CD4-positive, alpha-beta T cell treated with Interleukin-17A for 1 hour (primary cell): ENCODE results near the gene UBFD1.
"Not testable (repeated sequence)": the region's sequence is repeated elsewhere in the genome, so short reads cannot be mapped to it uniquely, and the experiment has no call there.

ENCODE experiments used
- DNase-seq: peaks from one replicate; pipeline ENCODE4 v3.0.0-alpha.2; 2020

Gene UBFD1

DNA sequence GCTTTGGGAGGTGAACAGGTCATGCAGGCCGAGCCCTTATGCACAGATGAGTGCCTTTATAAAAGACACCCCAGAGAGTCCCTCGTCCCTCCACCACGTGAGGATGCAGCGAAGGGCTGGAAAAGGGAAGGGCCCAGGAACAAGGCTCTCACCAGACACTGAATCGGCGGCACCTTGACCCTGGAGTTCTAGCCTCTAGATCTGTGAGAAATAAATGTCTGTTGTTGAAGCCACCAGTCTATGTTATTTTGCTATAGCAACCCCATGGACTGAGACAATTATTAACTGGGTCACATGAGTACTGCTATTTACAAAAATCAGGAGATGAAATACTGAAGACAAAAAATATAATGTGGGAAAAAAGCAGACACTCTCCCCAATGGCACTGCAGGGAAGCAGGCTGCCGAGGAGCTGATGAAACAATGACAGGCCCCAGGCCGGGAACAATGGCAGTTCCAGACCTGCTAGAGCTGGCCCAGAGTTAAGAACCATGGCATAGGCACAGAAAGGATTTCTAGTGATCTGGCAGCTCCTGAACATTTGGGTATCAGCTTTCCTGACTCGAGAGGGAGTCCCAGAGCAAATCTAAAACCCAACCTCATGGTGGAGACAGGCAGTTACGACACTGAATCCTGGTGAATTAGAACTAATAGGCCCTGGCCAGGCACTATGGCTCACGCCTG, 29.4 kb upstream of the UBFD1 start:
- DNase-seq = no peak

DNA sequence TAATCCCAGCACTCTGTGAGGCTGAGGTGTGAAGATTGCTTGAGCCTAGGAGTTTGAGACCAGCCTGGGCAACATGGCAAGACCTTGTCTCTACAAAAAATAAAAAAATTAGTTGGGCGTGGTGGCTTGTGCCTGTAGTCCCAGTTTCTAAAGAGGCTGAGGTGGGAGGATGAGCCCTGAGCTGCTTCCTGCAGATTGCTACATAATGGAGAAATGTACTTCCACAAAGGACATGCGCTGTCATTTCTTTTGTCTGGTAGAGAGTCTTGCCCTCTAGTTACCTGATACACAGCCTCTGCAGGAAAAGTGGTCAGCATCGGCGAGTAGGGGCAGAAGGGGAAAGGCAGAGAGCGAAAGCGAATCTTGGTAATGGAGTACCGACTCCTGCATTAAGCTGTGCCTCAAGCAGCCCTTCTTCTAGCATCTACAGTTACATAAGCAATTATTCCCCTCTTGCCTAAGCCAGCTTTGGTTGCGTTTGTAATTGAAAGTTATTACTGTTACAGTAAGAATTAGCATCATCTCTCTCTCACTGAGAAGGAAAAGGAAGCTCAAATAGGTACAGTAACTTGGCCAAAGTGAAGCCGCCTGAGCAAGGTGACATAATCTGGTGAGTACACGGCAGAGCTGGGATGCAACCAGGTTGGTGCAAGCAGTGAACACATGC, 28.8 kb upstream of the UBFD1 start:
- no peak for DNase-seq

DNA sequence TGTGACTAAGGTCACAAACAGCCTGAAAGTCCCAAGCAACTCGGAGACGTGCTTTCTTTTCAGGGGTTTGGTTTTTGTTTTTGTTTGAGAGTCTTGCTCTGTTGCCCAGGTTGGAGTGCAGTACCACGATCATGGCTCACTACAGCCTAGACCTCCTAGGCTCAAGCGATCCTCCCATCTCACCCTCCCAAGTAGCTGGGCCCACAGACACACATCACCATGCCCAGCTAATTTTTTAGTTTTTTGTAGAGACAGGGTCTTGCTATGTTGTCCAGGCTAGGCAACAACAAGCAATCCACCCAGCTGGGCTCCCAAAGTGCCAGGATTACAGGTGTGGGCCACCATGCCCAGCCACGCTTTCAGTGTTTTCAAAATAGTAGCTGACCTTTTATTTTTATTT, 27.5 kb upstream of the UBFD1 start:
- DNase-seq = no peak

DNA sequence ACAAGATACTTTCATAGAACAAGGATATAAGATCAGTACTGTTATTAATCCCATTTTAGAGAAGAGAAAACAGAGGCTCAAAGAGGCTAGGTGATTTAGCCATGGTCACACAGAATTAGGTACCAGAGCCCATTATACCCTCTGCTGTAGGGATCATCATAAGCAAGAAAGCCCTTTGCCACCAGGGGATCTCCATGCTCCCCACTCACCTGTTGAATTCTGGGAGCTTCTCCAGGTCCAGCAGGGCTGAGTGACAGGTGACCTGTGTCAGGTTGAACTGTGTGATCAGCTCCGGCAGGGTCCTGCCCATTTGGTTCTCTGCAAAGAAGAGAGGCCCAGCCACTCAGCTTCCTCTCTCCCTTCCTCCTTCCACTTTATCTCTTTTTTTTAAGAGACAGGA, 25.1 kb upstream of the UBFD1 start:
- no peak for DNase-seq

- DNase-seq = no peak
Observed at GRCh38 chr16:23534868-23535860, 22.4 kb upstream of the UBFD1 start.

DNA sequence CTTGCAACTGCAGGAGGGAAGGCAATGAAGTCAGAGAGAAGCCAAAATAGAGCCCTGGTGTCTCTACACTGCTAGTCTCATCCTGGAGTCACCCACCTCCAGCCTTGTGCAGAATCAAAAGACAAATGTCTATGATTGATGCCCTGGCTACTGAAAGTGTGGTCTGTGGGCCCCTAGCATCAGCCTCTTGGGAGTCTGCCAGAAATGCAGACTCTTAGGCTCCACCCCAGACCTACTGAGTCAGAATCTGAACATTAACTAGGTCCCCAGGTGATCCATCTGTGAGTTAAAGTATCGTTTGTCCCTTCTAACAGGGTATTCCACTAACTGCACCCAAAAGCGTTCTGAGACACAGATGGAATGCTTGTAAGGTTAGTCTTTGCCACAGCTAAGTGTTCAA, 21.6 kb upstream of the UBFD1 start:
- no peak for DNase-seq

- no peak for DNase-seq
Observed at GRCh38 chr16:23537390-23537789, 20.1 kb upstream of the UBFD1 start.

- DNase-seq = no peak
Observed at GRCh38 chr16:23538919-23539278, 18.6 kb upstream of the UBFD1 start.

GRCh38 chr16:23539984-23540816, 17.3 kb upstream of the UBFD1 start:
- DNase-seq = no peak

GRCh38 chr16:23540817-23541178, 16.7 kb upstream of the UBFD1 start:
- DNase-seq = not testable (repeated sequence)

DNA sequence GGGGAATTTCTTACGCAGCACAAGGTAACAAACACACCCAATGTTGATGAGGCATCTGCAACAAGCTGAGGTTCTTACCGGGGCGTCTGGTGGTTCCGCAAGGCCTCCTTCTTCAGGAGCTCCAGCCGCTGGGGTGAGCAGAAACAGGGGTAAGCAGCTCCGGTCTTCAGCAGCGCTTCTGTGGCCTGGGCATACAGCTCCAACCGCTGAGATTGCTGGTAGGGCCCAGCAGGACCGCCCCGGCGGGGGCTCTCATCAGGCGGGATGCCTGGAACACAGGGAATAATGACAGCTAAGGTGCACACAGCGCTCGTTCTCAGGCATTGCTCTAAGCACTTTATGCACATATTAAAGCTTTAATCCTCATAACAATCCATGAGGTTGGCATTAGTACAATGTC, 13.1 kb upstream of the UBFD1 start:
- no peak for DNase-seq

GRCh38 chr16:23549938-23550337, 7.6 kb upstream of the UBFD1 start:
- DNase-seq = no peak

DNA sequence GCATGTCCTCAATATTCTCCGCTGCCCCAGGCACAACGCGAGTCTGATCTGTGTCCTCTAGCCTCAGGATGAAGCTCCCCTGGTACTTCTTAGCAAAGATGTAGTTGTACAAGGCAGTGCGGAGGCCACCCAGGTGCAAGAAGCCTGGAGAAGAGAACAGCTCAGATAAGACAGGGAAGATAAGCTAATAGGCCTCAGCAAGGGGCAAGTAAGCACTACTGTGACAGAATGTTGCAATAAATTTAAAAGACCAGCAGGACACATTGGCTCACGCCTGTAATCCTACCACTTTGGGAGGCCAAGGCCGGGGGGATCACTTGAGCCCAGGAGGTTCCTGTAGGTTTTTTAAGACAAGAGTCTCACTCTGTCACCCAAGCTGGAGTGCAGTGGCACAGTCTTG, 5.4 kb upstream of the UBFD1 start:
- no peak for DNase-seq

DNA sequence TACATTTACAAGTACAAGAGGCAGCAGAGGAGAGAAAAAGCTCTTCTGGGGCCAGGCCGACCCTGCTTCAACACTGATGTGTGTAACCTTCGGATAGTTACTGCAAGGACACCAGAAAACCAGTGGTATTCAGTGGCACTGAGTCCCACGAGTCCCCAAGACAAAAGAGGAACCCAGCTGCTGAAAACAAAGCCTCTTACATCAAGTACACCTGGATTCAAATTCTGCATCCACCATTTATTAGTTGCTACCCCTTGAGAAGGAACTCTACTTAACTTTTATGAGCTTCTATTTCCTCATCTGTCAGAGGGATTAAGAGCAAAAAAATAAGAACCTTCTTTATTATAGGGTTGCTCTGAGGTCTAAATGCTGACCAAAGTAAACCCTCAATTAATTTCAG, 3.0 kb upstream of the UBFD1 start:
- DNase-seq = no peak

- peak; percentile 4 for DNase-seq
Observed at GRCh38 chr16:23557779-23558702, 514 bp downstream of the UBFD1 start.

GRCh38 chr16:23561586-23561985, 4.1 kb downstream of the UBFD1 start:
- no peak for DNase-seq

- DNase-seq = no peak
Observed at GRCh38 chr16:23562505-23562904, 5.0 kb downstream of the UBFD1 start.

DNA sequence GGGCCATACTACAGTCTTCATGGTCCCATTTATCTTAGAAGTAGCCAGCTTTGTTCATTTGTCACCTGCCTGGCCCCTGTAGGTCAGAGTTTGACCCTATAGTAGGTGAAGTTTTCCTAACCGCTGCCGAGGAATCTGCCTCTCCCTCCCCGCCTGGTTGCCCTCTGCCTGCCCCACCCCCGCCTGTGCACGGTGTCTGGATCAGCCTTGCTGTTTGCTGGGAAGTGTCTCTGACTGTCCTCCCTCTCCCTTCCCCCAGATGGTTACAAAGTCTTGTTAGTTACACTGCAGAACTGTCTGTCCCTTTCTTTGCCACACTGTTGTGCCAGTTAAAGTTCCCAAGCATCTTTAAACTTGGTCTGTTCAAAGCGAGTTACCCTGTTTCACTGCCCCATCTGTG, 5.7 kb downstream of the UBFD1 start:
- no peak for DNase-seq

- DNase-seq = no peak
Observed at GRCh38 chr16:23564575-23565363, 7.2 kb downstream of the UBFD1 start.

- no peak for DNase-seq
Observed at GRCh38 chr16:23566724-23567123, 9.2 kb downstream of the UBFD1 start.

DNA sequence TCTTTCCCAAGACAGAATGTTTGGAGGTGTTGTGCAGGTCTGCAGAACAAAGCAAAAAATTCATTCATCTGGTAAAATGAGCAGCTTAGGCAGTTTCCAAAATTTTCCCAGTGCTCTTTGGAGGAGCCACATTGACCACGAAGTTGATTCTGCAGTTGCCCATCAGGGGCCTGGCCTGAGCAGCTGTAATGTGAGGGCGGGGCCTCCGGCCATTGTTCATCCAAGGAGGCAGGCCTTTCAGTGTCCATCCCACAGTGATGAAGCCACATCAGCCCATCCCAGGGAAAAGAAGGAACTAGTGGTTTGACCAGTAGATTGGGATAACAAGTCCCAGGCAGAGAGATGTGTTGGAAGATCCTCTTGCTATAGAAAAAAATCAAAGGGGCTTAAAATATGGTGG, 10.1 kb downstream of the UBFD1 start:
- no peak for DNase-seq
